Hepatocyte (in vitro differentiated cells): ENCODE measurements around the gene CLIP1. TPM values are rescaled to one million over a fixed set of nuclear protein-coding genes. Genes with fewer than 3 reads are reported as not detected.

ENCODE experiments used
- DNase-seq: peaks from one replicate; pipeline ENCODE4 v3.0.0-alpha.2; 2016; ENCODE audit warnings: low spot score
- H2AFZ ChIP-seq: fragments of 200-600 bp; sonication (generic); 2 replicates; pipeline ENCODE4 v1.6.0; 2016; ENCODE audit warnings: antibody characterized with exemption, mild to moderate bottlenecking
- H3K27ac ChIP-seq: fragments of 200-600 bp; sonication (generic); 2 replicates; pipeline ENCODE4 v1.5.1; 2016; ENCODE audit warnings: mild to moderate bottlenecking
- H3K27me3 ChIP-seq: fragments of 200-600 bp; sonication (generic); 2 replicates; pipeline ENCODE4 v1.6.1; 2016
- H3K36me3 ChIP-seq: fragments of 200-600 bp; sonication (generic); replicated peaks from 2 replicates; pipeline ENCODE4 v1.5.1; 2016; ENCODE audit warnings: low read depth; ENCODE audit not compliant: insufficient read depth
- H3K4me1 ChIP-seq: fragments of 200-600 bp; sonication (generic); 2 replicates; pipeline ENCODE4 v1.5.1; 2016; ENCODE audit warnings: mild to moderate bottlenecking, moderate library complexity; ENCODE audit not compliant: insufficient read depth
- H3K4me2 ChIP-seq: fragments of 200-600 bp; sonication (generic); 2 replicates; pipeline ENCODE4 v1.6.0; 2016
- H3K4me3 ChIP-seq: fragments of 200-600 bp; sonication (generic); 2 replicates; pipeline ENCODE4 v1.5.1; 2016; ENCODE audit warnings: mild to moderate bottlenecking
- H3K79me2 ChIP-seq: fragments of 200-600 bp; sonication (generic); 2 replicates; pipeline ENCODE4 v1.6.0; 2017; ENCODE audit warnings: mild to moderate bottlenecking
- H3K9me2 ChIP-seq: fragments of 200-600 bp; sonication (generic); replicated peaks from 2 replicates; pipeline ENCODE4 v1.6.0; 2017; ENCODE audit warnings: mild to moderate bottlenecking; ENCODE audit not compliant: insufficient read depth
- H3K9me3 ChIP-seq: fragments of 200-600 bp; sonication (generic); 2 replicates; pipeline ENCODE4 v1.5.1; 2016; ENCODE audit warnings: low read depth, mild to moderate bottlenecking
- H4K20me1 ChIP-seq: fragments of 200-600 bp; sonication (generic); 2 replicates; pipeline ENCODE4 v1.6.0; 2016; ENCODE audit warnings: mild to moderate bottlenecking; ENCODE audit not compliant: insufficient read depth, poor library complexity, severe bottlenecking
- EZH2 ChIP-seq: fragments of 200-600 bp; sonication (generic); IDR thresholded peaks from 2 replicates; pipeline ENCODE4 v1.6.1; 2016; ENCODE audit warnings: antibody characterized with exemption, mild to moderate bottlenecking, borderline replicate concordance
- EZH2phosphoT487 ChIP-seq: fragments of 200-600 bp; sonication (generic); IDR thresholded peaks from one replicate; pipeline ENCODE4 v1.6.1; 2018; ENCODE audit warnings: antibody characterized with exemption, mild to moderate bottlenecking, low read depth, moderate library complexity; ENCODE audit not compliant: unreplicated experiment, severe bottlenecking
- WGBS: methylation state at CpG from one replicate; pipeline ENCODE4 v1.1.6; 2016; ENCODE audit warnings: low lambda C conversion rate; ENCODE audit errors: missing lambda C conversion rate; 5-methylcytosine and 5-hydroxymethylcytosine counted together
- polyA plus RNA-seq: library from polyadenylated mRNA; unstranded; fragments of >200 nt; fragmentation: Nextera tagmentation; extraction: Ambion mirVana; gene quantifications from 2 replicates; pipeline ENCODE4 v1.2.1, GENCODE V29; 2016
- total RNA-seq: library from RNA; depleted of rRNA; stranded (reverse); fragments of >200 nt; gene quantifications from 2 replicates; pipeline ENCODE4 v1.2.3, GENCODE V29; 2014
- TF ChIP-seq, protein P1 (sequence below): fragments of 200-600 bp; sonication (generic); IDR thresholded peaks from 2 replicates; pipeline ENCODE4 v1.5.1; 2016; ENCODE audit warnings: antibody characterized with exemption, mild to moderate bottlenecking; ENCODE audit not compliant: poor library complexity

Gene CLIP1
- total and polyA plus RNA-seq, 2 experiments from 2014 or later: 38.0 to 45.2 TPM

DNA sequence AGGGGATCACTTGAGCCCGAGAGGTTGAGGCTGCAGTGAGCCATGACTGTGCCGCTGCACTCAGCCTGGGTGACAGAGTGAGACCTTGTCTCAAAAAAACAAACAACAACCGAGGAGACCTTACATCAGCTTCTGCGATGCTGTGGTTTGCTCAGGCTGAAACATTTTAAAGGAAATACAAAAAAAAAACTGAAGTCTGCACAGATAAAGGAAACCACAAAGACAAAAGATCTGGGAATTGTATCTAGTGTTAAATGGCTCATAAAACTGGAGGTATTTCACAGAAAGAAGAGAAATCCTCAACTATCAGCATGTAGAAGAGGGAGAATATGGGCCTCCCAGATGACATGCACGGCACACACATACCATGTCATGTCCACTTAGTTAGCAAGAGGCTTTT is 95.9 kb downstream of the CLIP1 start:
- Histone ChIP-seq H3K79me2 (no peaks in the 10 kb centered on the region), H4K20me1 (no peaks in the 10 kb centered on the region), H3K27ac (peak overlapping the region; percentile 74), H3K4me1 (no peaks in the 10 kb centered on the region), H3K9me3 (no peaks in the 10 kb centered on the region), H2AFZ (no peak overlapping the region), H3K4me3 (no peak overlapping the region), H3K4me2 (no peak overlapping the region), H3K36me3 (no peaks in the 10 kb centered on the region), H3K9me2 (no peaks in the 10 kb centered on the region), H3K27me3 (no peaks in the 10 kb centered on the region)
- TF ChIP-seq EZH2 (no peak), EZH2phosphoT487 (no peak)
- TF ChIP-seq, protein P1, sequence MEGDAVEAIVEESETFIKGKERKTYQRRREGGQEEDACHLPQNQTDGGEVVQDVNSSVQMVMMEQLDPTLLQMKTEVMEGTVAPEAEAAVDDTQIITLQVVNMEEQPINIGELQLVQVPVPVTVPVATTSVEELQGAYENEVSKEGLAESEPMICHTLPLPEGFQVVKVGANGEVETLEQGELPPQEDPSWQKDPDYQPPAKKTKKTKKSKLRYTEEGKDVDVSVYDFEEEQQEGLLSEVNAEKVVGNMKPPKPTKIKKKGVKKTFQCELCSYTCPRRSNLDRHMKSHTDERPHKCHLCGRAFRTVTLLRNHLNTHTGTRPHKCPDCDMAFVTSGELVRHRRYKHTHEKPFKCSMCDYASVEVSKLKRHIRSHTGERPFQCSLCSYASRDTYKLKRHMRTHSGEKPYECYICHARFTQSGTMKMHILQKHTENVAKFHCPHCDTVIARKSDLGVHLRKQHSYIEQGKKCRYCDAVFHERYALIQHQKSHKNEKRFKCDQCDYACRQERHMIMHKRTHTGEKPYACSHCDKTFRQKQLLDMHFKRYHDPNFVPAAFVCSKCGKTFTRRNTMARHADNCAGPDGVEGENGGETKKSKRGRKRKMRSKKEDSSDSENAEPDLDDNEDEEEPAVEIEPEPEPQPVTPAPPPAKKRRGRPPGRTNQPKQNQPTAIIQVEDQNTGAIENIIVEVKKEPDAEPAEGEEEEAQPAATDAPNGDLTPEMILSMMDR: no peak
- WGBS: 80% methylated on average over 5 of the region's 5 CpGs
- DNase-seq: no peak

DNA sequence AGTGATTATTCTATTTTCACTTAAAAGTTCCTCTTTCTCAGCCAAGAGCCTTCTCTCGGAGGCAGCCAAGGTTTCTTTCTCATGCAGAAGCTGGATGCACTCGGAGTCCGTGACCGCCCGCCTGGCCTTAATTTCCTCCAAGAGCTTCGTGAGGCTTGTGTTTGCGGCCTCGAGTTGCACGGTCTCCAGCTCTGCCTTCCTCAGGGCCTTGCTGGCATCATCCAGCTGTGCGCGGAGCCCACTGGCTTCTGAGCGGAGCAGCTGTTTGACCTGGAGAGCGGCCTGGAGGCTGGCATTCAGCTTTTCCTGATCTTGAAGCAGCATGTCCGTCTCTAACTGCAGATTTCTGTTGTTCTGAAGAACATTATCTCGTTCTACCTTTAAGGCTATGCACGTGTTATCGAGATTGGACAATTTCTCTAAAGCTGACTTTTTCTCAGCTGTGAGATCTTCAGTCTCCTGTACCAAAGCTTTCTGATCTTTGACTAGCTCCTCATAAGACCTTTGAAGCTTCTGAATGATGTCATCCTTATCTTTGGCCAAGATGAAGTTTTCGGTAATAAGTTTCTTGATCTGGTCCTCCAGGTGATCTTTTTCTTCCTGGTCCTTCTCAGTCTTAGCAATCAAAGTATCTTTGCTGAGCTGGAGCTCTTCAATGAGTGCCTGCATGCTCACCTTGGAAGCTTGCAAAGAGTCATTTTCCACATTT is 99.0 kb downstream of the CLIP1 start:
- H3K4me2 ChIP-seq: no peak overlapping the region
- TF ChIP-seq, protein P1: no peak
- no peak for TF ChIP-seq EZH2phosphoT487
- TF ChIP-seq EZH2: no peak
- H3K27me3 ChIP-seq: no peaks in the 10 kb centered on the region
- H3K4me1 ChIP-seq: no peaks in the 10 kb centered on the region
- H4K20me1 ChIP-seq: no peaks in the 10 kb centered on the region
- no peaks in the 10 kb centered on the region for H3K9me3 ChIP-seq
- H2AFZ ChIP-seq: no peak overlapping the region
- 94% methylated on average over 18 of the region's 18 CpGs for WGBS
- no peaks in the 10 kb centered on the region for H3K9me2 ChIP-seq
- no peak overlapping the region for H3K4me3 ChIP-seq
- H3K79me2 ChIP-seq: no peaks in the 10 kb centered on the region
- DNase-seq: no peak
- no peaks in the 10 kb centered on the region for H3K36me3 ChIP-seq
- no peak overlapping the region for H3K27ac ChIP-seq

DNA sequence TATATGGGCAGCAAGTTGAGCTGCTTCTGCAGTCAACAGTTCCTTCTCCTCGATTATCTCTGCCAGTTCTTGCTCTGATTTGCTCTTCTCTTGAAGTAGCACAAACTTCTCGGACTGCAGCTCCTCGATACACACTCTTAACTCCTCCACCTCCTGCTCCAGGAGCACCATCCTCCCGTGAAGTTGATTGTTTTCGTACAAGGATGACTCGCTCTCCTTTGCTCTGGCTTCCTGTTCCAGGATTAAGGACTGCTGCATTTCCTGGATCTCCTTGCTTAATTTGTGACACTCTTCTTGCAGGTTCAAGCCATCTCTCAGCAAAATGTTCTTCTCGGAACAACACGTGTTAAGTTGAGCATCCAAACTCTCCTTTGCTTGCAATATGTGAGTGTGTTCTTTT is 100.0 kb downstream of the CLIP1 start:
- TF ChIP-seq EZH2: no peak
- TF ChIP-seq, protein P1: no peak
- H2AFZ ChIP-seq: no peak overlapping the region
- H3K27ac ChIP-seq: no peak overlapping the region
- no peaks in the 10 kb centered on the region for H4K20me1 ChIP-seq
- no peaks in the 10 kb centered on the region for H3K36me3 ChIP-seq
- no peaks in the 10 kb centered on the region for H3K9me2 ChIP-seq
- H3K9me3 ChIP-seq: no peaks in the 10 kb centered on the region
- no peaks in the 10 kb centered on the region for H3K79me2 ChIP-seq
- no peak for DNase-seq
- WGBS: 90% methylated on average over 8 of the region's 8 CpGs
- H3K4me3 ChIP-seq: no peak overlapping the region
- H3K4me2 ChIP-seq: no peak overlapping the region
- H3K27me3 ChIP-seq: no peaks in the 10 kb centered on the region
- no peaks in the 10 kb centered on the region for H3K4me1 ChIP-seq
